Activated CD8-positive, alpha-beta memory T cell treated with anti-CD3 and anti-CD28 coated beads for 36 hours (primary cell): ENCODE data around the gene TMEM9B. TPM values are rescaled to one million over a fixed set of nuclear protein-coding genes. Genes with fewer than 3 reads are reported as not detected.

Experiments used
- CTCF ChIA-PET: fragments of 350-600 bp; sonication (Branson Sonifier 250); formaldehyde crosslinking; loops from one replicate; lab custom pipeline; 2021; ENCODE audit warnings: antibody characterized with exemption; lab: Charles Lee
- POLR2A ChIA-PET: fragments of 350-600 bp; sonication (Branson Sonifier 250); formaldehyde crosslinking; loops from one replicate; lab custom pipeline; 2021; ENCODE audit warnings: antibody characterized with exemption; lab: Charles Lee
- total RNA-seq, 2 experiments: library from RNA; stranded (reverse); gene quantifications; one replicate each; pipeline ENCODE4 v1.2.3, GENCODE V29; 2021

The TMEM9B gene
- total RNA-seq, 2 experiments from 2014 or later, result 24.5 to 25.2 TPM

- ChIA-PET CTCF (interaction anchor here (1.2 to 1.4 kb wide), 2 partner anchors 49 to 53 kb away, joined by 4 read pairs; partner anchors contain the start of gene TMEM9B), POLR2A (interaction anchor here (1.0 kb wide), 1 partner anchor 54 kb away, joined by 4 read pairs; the partner anchor contains the start of gene TMEM9B)
These were observed 53.6 kb downstream of the TMEM9B start for GRCh38 chr11:8910649-8911026.

GRCh38 chr11:8908099-8908498, 56.1 kb downstream of the TMEM9B start:
- ChIA-PET CTCF (interaction anchor here (1.1 kb wide), 1 partner anchor 52 kb away, joined by 3 read pairs; no protein-coding TSS in a partner anchor), POLR2A (interaction anchor here (0.7 to 0.8 kb wide), 2 partner anchors 225 to 884 kb away, joined by 3 read pairs; partner anchors contain the start of genes RPL27A and TRIM66)

DNA sequence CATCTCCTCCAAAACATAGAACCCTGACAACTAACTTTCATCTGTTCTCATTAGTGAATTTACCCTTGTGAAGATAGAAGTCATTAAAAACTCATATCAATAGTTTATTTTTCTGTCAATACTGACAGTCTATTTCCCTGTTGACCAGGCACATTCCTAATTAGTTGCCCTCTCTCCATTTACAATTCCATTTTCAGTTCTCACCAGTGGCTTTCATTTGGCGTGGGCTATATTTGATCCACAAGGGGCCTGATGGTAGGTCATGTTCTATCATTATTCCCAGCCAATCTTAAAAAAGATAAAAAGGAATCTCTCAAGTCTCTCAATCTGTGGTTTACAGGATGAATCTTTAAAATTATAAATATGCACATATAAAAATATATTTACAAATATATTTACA, 57.1 kb downstream of the TMEM9B start:
- ChIA-PET CTCF (no interaction called here), POLR2A (no interaction called here)

DNA sequence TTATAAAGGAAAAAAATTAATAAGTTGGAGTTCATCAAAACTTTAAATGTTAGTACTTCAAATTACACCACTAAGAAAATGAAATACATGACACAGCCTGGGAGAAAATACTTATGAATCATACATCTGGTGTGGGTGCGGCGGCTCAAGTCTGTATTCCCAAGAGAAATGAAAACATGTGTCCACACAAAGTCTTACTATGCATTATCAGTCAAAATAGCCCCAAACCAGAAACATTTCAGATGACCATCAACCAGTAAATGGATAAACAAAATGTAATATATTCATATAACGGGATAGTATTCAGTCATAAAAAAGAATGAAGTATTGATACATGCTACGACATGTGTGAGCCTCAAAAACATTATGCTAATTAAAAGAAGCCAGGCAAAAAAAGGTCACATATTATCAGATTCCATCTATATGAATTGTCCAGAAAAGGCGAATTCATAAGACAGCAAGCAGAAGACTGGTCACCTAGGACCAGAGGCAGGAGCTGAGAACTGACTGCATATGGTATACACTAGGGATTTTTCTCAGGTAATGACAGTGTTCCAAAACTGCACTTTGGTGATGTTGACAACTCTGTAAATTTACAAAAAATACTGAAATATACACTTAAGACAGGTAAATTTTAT, 58.6 kb downstream of the TMEM9B start:
- CTCF ChIA-PET, result no interaction called here
- POLR2A ChIA-PET, result no interaction called here

DNA sequence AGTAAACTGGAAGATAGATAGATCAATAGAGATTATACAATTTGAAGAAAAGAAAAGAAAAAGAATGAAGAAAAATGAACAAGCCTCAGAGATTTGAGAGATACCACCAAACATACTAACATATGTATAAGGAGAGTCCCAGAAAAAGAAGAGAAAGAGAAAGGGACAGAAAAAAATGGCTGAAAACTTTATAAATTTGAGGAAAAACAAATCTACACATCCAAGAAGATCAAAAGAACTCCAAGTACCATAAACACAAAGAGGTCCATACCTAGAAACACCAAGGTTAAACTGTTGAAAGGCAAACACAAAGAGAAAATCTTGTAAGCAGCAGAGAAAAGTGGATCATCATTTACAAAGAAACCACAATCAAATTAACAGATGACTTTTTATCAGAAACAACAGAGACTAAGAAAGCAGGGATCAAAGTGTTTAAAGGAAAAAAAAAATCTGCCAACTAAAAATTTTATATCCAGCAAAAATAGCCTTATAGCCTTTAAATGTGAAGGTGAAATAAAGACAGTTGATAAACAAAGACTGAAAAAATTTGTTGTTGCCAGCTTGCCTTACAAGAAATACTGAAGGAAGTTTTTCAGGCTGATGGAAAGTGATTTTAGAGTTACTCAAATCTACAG, 65.0 kb downstream of the TMEM9B start:
- ChIA-PET CTCF (no interaction called here), POLR2A (no interaction called here)

Other genes starting within 250 kb of the TMEM9B start
- gene AKIP1, start 53.3 kb downstream of the TMEM9B start, total RNA-seq, result 10 to 100 TPM; 28.2 to 30.8 TPM
- not detected for gene C11orf16, start 31.5 kb downstream of the TMEM9B start, total RNA-seq
- not detected for gene ASCL3, start 21.4 kb downstream of the TMEM9B start, total RNA-seq
- 1 to 10 TPM; 1.3 TPM for gene NRIP3, start 39.6 kb upstream of the TMEM9B start, total RNA-seq
- gene SCUBE2, start 127.2 kb upstream of the TMEM9B start, total RNA-seq, result not detected